ENCODE measurements around the gene ZNF469. TPM values are rescaled to one million over a fixed set of nuclear protein-coding genes. Genes with fewer than 3 reads are reported as not detected.

ZNF469 gene
- total and polyA plus RNA-seq, 9 of the 15 experiments (the other 6 are each of a cell fraction or from before 2014, with no cell fraction given) = 0.01 to 0.04 TPM; not detected in 7

GRCh38 chr16:88378836-88379693, 3.7 kb upstream of the ZNF469 start:
- ATAC-seq = no peak
- H3K36me3 ChIP-seq (ENCODE audit: control insufficient read depth, insufficient read depth, low read length) = no peaks in the 10 kb centered on the region
- H3K27ac ChIP-seq (ENCODE audit: extremely low read depth, low read depth, low read length) = no peak overlapping the region
- FAIRE-seq = no peak
- no peaks in the 10 kb centered on the region for H3K9me1 ChIP-seq (ENCODE audit: control insufficient read depth, insufficient read depth, low read length)
- in situ Hi-C loops (cut with MboI) = no loop called here
- peaks cover 37 to 72% of the 10 kb centered on the region in 2 experiments; a peak in 4 of 5 replicates for H3K27me3 ChIP-seq (ENCODE audit: control insufficient read depth in 2 of 2, insufficient read depth in 2 of 2, low read length in 2 of 2)
- peaks cover 11% of the 10 kb centered on the region for H3K9me3 ChIP-seq (replicated peaks; ENCODE audit: control insufficient read depth, insufficient read depth, low read depth, low read length)
- no peak overlapping the region for H3K4me2 ChIP-seq (ENCODE audit: insufficient read depth, low read length)
- DNase-seq (ENCODE audit: extremely low read depth in 1 of 4, low spot score in 3 of 4) = no peak
- POLR2A ChIA-PET = interaction anchor here (2.0 kb wide), 1 partner anchor 9 kb away, joined by 5 read pairs; no protein-coding TSS in a partner anchor
- intact Hi-C loops (cut with micrococcal nuclease) = loop anchor here (10.0 kb wide), 1 partner anchor 94 kb away; no protein-coding TSS in a partner anchor
- no peak overlapping the region; a peak in 1 of 4 replicates for H3K9ac ChIP-seq (ENCODE audit: insufficient read depth in 1 of 2, low read depth in 2 of 2, low read length in 2 of 2)
- no peak overlapping the region for H3K4me3 ChIP-seq
- H2AFZ ChIP-seq (ENCODE audit: low read depth, low read length) = no peak overlapping the region
- WGBS (ENCODE audit: insufficient coverage, low coverage, missing lambda C conversion rate) = 3% methylated on average over 24 of the region's 25 CpGs
- H3K4me1 ChIP-seq (replicated peaks in 1 of 2; ENCODE audit: control insufficient read depth in 2 of 2, insufficient read depth in 2 of 2, low read length in 2 of 2) = peaks cover 0 to 45% of the 10 kb centered on the region in 2 experiments; a peak in 2 of 5 replicates
- 0 out of 2 replicates have a peak, but pooled peaks cover 2% of the 10 kb centered on the region for H4K20me1 ChIP-seq (replicated peaks; ENCODE audit: control insufficient read depth, insufficient read depth, low read length)
- CTCF ChIA-PET (ENCODE audit: low intra/inter-chr PET ratio) = no interaction called here
- BruUV-seq (replicated peaks) = no TSS peak
- no peaks in the 10 kb centered on the region for H3K79me2 ChIP-seq (ENCODE audit: control insufficient read depth, insufficient read depth, low read length)
- TF ChIP-seq HOMEZ (CRISPR knock-in tag; IDR thresholded peaks at IDR 0.05) = no peak
- TF ChIP-seq, protein P1, sequence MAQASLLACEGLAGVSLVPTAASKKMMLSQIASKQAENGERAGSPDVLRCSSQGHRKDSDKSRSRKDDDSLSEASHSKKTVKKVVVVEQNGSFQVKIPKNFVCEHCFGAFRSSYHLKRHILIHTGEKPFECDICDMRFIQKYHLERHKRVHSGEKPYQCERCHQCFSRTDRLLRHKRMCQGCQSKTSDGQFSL (CRISPR knock-in tag; IDR thresholded peaks at IDR 0.05) = no peak
- TF ChIP-seq, protein P1 (tag; IDR thresholded peaks at IDR 0.05) = no peak
- no peak for TF ChIP-seq ESRRA (IDR thresholded peaks at IDR 0.05; ENCODE audit: borderline replicate concordance, low read depth)
- no peak for TF ChIP-seq NELFE (IDR thresholded peaks at IDR 0.05; ENCODE audit: insufficient read depth, insufficient read length)
- TF ChIP-seq, protein P2, sequence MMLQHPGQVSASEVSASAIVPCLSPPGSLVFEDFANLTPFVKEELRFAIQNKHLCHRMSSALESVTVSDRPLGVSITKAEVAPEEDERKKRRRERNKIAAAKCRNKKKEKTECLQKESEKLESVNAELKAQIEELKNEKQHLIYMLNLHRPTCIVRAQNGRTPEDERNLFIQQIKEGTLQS (IDR thresholded peaks at IDR 0.05) = no peak
- TF ChIP-seq, protein P2 (CRISPR knock-in tag; conservative IDR thresholded peaks at IDR 0.05) = no peak
- TF ChIP-seq ETV1 (tag; conservative IDR thresholded peaks at IDR 0.05; ENCODE audit: low read depth) = no peak
- TF ChIP-seq UBTF (IDR thresholded peaks at IDR 0.05; ENCODE audit: borderline replicate concordance in 1 of 2, low read depth in 2 of 2, low read length in 2 of 2) = no peak
- TF ChIP-seq THRB (CRISPR knock-in tag; conservative IDR thresholded peaks at IDR 0.05) = no peak
- TF ChIP-seq FOXA1 (IDR thresholded peaks at IDR 0.05; ENCODE audit: borderline replicate concordance) = no peak
- no peak for TF ChIP-seq JUND (IDR thresholded peaks at IDR 0.05; ENCODE audit: borderline replicate concordance, low read depth, low read length)
- TF ChIP-seq JUND (tag; IDR thresholded peaks at IDR 0.05; ENCODE audit: borderline replicate concordance, low read depth, low read length) = no peak

Data from K562 (cell line).